Neural cell (in vitro differentiated cells): ENCODE measurements around the gene AGBL4. TPM values are rescaled to one million over a fixed set of nuclear protein-coding genes. Genes with fewer than 3 reads are reported as not detected.

ENCODE experiments used
- H2AFZ ChIP-seq: fragments of 200-600, 300-800 bp; sonication (generic), shearing (Covaris generic); 2 replicates; pipeline ENCODE4 v1.6.0; 2014; ENCODE audit warnings: low read depth, mild to moderate bottlenecking, antibody characterized with exemption, low read length, moderate library complexity
- H3F3A ChIP-seq: fragments of 200-600 bp; shearing (Covaris generic); 2 replicates; pipeline ENCODE4 v1.6.1; 2016; ENCODE audit warnings: mild to moderate bottlenecking, moderate library complexity, mixed read lengths, antibody characterized with exemption, low read length; ENCODE audit not compliant: insufficient read depth, poor library complexity, severe bottlenecking
- H3K27ac ChIP-seq: fragments of 200-600, 300-800 bp; sonication (generic), shearing (Covaris generic); 2 replicates; pipeline ENCODE4 v1.5.1; 2014; ENCODE audit warnings: mild to moderate bottlenecking, low read length, moderate library complexity
- H3K27me3 ChIP-seq: fragments of 300-800, 200-600 bp; sonication (generic), shearing (Covaris generic); 2 replicates; pipeline ENCODE4 v1.6.0; 2014; ENCODE audit warnings: mild to moderate bottlenecking, low read depth, low read length, moderate library complexity; ENCODE audit not compliant: insufficient read depth
- H3K36me3 ChIP-seq: fragments of 300-800, 200-600 bp; sonication (generic), shearing (Covaris generic); 2 replicates; pipeline ENCODE4 v1.5.1; 2014; ENCODE audit warnings: mild to moderate bottlenecking, antibody characterized with exemption, low read length, moderate library complexity; ENCODE audit not compliant: insufficient read depth
- H3K4me2 ChIP-seq: fragments of 300-800, 200-600 bp; sonication (generic), shearing (Covaris generic); 2 replicates; pipeline ENCODE4 v1.6.0; 2014; ENCODE audit warnings: mild to moderate bottlenecking, low read length
- H3K4me3 ChIP-seq: fragments of 300-800, 200-600 bp; sonication (generic), shearing (Covaris generic); 2 replicates; pipeline ENCODE4 v1.5.1; 2014; ENCODE audit warnings: mild to moderate bottlenecking, low read length, moderate library complexity
- H3K79me2 ChIP-seq: fragments of 200-600 bp; shearing (Covaris generic); replicated peaks from 2 replicates; pipeline ENCODE4 v1.6.0; 2014; ENCODE audit warnings: mild to moderate bottlenecking, low read length, moderate library complexity; ENCODE audit not compliant: insufficient read depth
- H3K9ac ChIP-seq: fragments of 300-800, 200-600 bp; sonication (generic), shearing (Covaris generic); 2 replicates; pipeline ENCODE4 v1.6.1; 2016; ENCODE audit warnings: mild to moderate bottlenecking, low read length, mixed read lengths
- H3K9me2 ChIP-seq: fragments of 200-600 bp; shearing (Covaris generic); 2 replicates; pipeline ENCODE4 v1.6.1; 2016; ENCODE audit warnings: mild to moderate bottlenecking, low read length, mixed read lengths; ENCODE audit not compliant: insufficient read depth
- H3K9me3 ChIP-seq: fragments of 200-600, 300-800 bp; sonication (generic), shearing (Covaris generic); 2 replicates; pipeline ENCODE4 v1.6.1; 2016; ENCODE audit warnings: mild to moderate bottlenecking, mixed run types, low read length, moderate library complexity, mixed read lengths
- H4K20me1 ChIP-seq: fragments of 200-600 bp; shearing (Covaris generic); 2 replicates; pipeline ENCODE4 v1.6.1; 2016; ENCODE audit warnings: mild to moderate bottlenecking, mixed run types; ENCODE audit not compliant: insufficient read depth
- CTCF ChIP-seq: fragments of 450-650 bp; IDR thresholded peaks from 2 replicates; pipeline ENCODE4 v1.5.1; 2014; ENCODE audit warnings: antibody characterized with exemption, mild to moderate bottlenecking, moderate library complexity; ENCODE audit not compliant: poor library complexity, severe bottlenecking
- EP300 ChIP-seq: fragments of 450-650 bp; conservative IDR thresholded peaks from 2 replicates; pipeline ENCODE4 v1.6.1; 2014; ENCODE audit warnings: antibody characterized with exemption, mild to moderate bottlenecking, moderate library complexity; ENCODE audit not compliant: poor library complexity, severe bottlenecking
- EZH2 ChIP-seq: fragments of 200-600, 300-800 bp; shearing (Covaris generic), sonication (generic); IDR thresholded peaks from 2 replicates; pipeline ENCODE4 v1.6.1; 2014; ENCODE audit warnings: antibody characterized with exemption, low read length, borderline replicate concordance, mild to moderate bottlenecking; ENCODE audit not compliant: insufficient read depth, poor library complexity, severe bottlenecking
- MXI1 ChIP-seq: fragments of 450-650 bp; conservative IDR thresholded peaks from 2 replicates; pipeline ENCODE4 v1.6.1; 2014; ENCODE audit warnings: antibody characterized with exemption, mild to moderate bottlenecking; ENCODE audit not compliant: poor library complexity, severe bottlenecking
- POLR2AphosphoS5 ChIP-seq: IDR thresholded peaks from 2 replicates; pipeline ENCODE4 v1.6.1; 2012
- RAD21 ChIP-seq: fragments of 450-650 bp; conservative IDR thresholded peaks from 2 replicates; pipeline ENCODE4 v1.6.1; 2014; ENCODE audit warnings: antibody characterized with exemption, mild to moderate bottlenecking, moderate library complexity
- SMC3 ChIP-seq: fragments of 450-650 bp; conservative IDR thresholded peaks from 2 replicates; pipeline ENCODE4 v1.6.1; 2014; ENCODE audit warnings: antibody characterized with exemption, mild to moderate bottlenecking, moderate library complexity; ENCODE audit not compliant: poor library complexity
- TAF1 ChIP-seq: IDR thresholded peaks from 2 replicates; pipeline ENCODE4 v1.6.1; 2012; ENCODE audit warnings: low read depth
- polyA plus RNA-seq: library from polyadenylated mRNA; depleted of rRNA; stranded (reverse); fragments of >200 nt; gene quantifications from 2 replicates; pipeline ENCODE4 v1.2.3, GENCODE V29; 2014
- TF ChIP-seq, protein P1 (sequence below): IDR thresholded peaks from 2 replicates; pipeline ENCODE4 v1.6.1; 2012; ENCODE audit warnings: borderline replicate concordance

AGBL4 gene
- polyA plus RNA-seq, 1 donor from 2014 or later: 1.3 TPM

DNA sequence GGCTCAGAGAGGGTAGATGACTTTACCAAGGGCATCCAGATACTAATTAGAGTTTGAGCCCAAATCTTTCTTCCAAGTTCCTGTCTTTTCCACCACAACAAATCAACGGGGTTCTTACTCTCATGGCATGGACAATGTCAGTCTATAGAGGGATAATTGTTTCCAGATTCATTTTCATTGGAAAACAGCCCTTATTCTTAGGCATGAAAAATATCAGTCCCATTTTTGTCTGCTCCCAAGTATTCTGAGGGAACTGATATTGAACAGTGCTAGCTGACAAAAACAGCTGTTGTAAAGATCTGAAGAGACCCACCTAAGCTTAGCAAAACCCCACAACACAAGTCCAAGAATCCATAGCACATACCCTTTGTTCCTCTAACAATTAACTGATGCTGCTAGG is 898.0 kb downstream of the AGBL4 start:
- no peak overlapping the region for H3K4me2 ChIP-seq
- H3K9me3 ChIP-seq: peaks cover 5% of the 10 kb centered on the region

DNA sequence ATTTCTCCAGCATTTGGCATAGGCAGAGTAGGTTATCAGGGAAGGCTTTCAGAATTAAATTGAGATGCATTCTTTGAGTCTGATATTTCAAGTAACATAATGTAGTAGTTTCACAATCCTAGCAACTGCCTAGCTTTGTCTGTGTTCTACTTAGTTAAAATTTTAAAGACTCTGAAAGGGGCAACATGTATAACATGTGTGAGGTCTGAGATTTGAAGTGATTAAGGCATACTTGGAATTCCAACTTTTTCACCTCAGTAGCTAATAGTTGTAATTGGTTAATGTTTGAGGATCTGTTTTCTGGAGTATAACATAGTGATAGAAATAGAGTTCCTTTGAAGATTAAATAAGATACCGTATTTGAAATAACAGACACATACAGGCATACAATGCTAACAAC is 911.8 kb downstream of the AGBL4 start:
- no peak overlapping the region for H3K4me3 ChIP-seq
- H3K9ac ChIP-seq: no peak overlapping the region
- no peaks in the 10 kb centered on the region for H3K27me3 ChIP-seq
- no peaks in the 10 kb centered on the region for H3F3A ChIP-seq
- H4K20me1 ChIP-seq: no peaks in the 10 kb centered on the region
- H3K36me3 ChIP-seq: no peaks in the 10 kb centered on the region
- H3K79me2 ChIP-seq: no peaks in the 10 kb centered on the region
- TF ChIP-seq EZH2 (no peak), SMC3 (no peak)
- TF ChIP-seq, protein P1, sequence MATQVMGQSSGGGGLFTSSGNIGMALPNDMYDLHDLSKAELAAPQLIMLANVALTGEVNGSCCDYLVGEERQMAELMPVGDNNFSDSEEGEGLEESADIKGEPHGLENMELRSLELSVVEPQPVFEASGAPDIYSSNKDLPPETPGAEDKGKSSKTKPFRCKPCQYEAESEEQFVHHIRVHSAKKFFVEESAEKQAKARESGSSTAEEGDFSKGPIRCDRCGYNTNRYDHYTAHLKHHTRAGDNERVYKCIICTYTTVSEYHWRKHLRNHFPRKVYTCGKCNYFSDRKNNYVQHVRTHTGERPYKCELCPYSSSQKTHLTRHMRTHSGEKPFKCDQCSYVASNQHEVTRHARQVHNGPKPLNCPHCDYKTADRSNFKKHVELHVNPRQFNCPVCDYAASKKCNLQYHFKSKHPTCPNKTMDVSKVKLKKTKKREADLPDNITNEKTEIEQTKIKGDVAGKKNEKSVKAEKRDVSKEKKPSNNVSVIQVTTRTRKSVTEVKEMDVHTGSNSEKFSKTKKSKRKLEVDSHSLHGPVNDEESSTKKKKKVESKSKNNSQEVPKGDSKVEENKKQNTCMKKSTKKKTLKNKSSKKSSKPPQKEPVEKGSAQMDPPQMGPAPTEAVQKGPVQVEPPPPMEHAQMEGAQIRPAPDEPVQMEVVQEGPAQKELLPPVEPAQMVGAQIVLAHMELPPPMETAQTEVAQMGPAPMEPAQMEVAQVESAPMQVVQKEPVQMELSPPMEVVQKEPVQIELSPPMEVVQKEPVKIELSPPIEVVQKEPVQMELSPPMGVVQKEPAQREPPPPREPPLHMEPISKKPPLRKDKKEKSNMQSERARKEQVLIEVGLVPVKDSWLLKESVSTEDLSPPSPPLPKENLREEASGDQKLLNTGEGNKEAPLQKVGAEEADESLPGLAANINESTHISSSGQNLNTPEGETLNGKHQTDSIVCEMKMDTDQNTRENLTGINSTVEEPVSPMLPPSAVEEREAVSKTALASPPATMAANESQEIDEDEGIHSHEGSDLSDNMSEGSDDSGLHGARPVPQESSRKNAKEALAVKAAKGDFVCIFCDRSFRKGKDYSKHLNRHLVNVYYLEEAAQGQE: no peak
- no peak overlapping the region for H2AFZ ChIP-seq
- H3K9me3 ChIP-seq: no peaks in the 10 kb centered on the region
- H3K4me2 ChIP-seq: no peak overlapping the region
- H3K27ac ChIP-seq: no peak overlapping the region
- H3K9me2 ChIP-seq: no peaks in the 10 kb centered on the region

More for the DNA sequence above, 898.0 kb downstream of the AGBL4 start:
- H3K9ac ChIP-seq: no peak overlapping the region
- H3K4me3 ChIP-seq: no peak overlapping the region
- no peaks in the 10 kb centered on the region for H3K27me3 ChIP-seq
- TF ChIP-seq EZH2 (no peak), EP300 (no peak), POLR2AphosphoS5 (no peak), TAF1 (no peak), RAD21 (no peak), SMC3 (no peak), CTCF (no peak), MXI1 (no peak)
- TF ChIP-seq, protein P1: no peak
- no peak overlapping the region for H3K27ac ChIP-seq
- no peak overlapping the region for H2AFZ ChIP-seq
- no peaks in the 10 kb centered on the region for H3F3A ChIP-seq
- H3K79me2 ChIP-seq: no peaks in the 10 kb centered on the region
- no peaks in the 10 kb centered on the region for H3K9me2 ChIP-seq
- no peaks in the 10 kb centered on the region for H3K36me3 ChIP-seq
- H4K20me1 ChIP-seq: no peaks in the 10 kb centered on the region
